ENCODE results near the gene USP15. TPM values are rescaled to one million over a fixed set of nuclear protein-coding genes. Genes with fewer than 3 reads are reported as not detected.

The USP15 gene
- total RNA-seq, 1 experiment from 2014 or later = 25.8 TPM

DNA sequence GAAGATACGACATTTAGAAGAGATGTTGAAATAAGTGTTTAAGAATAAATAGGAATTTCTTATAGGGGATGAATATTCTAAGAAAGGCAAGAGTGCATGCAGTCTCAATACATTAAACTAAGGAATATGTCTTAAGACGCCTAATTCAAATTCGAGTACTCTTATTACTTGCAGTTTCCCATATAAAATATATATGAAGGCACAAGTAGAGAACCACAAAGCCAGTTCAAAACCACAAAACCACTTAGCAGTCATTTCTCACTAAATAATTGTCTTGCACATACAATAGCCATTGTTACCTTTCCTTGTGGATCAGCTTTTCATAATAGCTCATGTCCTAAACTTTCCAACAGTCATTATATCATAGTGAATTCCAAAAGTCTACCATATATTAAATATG is 115.4 kb downstream of the USP15 start:
- BruUV-seq (replicated peaks) = no TSS peak
- Histone ChIP-seq H3K36me3 (ENCODE audit: low read depth) (no peaks in the 10 kb centered on the region), H3K4me1 (replicated peaks; ENCODE audit: insufficient read depth) (no peaks in the 10 kb centered on the region), H3K9me3 (ENCODE audit: insufficient read depth, low read depth) (no peaks in the 10 kb centered on the region), H3K9me2 (ENCODE audit: insufficient read depth) (no peaks in the 10 kb centered on the region), H3K27ac (no peak overlapping the region), H3K4me3 (no peak overlapping the region), H3K79me2 (ENCODE audit: low read depth) (no peaks in the 10 kb centered on the region), H3F3A (ENCODE audit: insufficient read depth, low read depth) (no peaks in the 10 kb centered on the region), H3K27me3 (ENCODE audit: insufficient read depth, low read depth) (no peaks in the 10 kb centered on the region), H3K4me2 (no peak overlapping the region), H4K20me1 (ENCODE audit: insufficient read depth) (0 out of 2 replicates have a peak, but pooled peaks cover 4% of the 10 kb centered on the region), H2AFZ (no peak overlapping the region)
- intact Hi-C loops (cut with micrococcal nuclease; ENCODE audit: unreplicated experiment) = no loop called here
- POLR2A ChIA-PET (ENCODE audit: unreplicated experiment) = no interaction called here
- TF ChIP-seq, protein P1, sequence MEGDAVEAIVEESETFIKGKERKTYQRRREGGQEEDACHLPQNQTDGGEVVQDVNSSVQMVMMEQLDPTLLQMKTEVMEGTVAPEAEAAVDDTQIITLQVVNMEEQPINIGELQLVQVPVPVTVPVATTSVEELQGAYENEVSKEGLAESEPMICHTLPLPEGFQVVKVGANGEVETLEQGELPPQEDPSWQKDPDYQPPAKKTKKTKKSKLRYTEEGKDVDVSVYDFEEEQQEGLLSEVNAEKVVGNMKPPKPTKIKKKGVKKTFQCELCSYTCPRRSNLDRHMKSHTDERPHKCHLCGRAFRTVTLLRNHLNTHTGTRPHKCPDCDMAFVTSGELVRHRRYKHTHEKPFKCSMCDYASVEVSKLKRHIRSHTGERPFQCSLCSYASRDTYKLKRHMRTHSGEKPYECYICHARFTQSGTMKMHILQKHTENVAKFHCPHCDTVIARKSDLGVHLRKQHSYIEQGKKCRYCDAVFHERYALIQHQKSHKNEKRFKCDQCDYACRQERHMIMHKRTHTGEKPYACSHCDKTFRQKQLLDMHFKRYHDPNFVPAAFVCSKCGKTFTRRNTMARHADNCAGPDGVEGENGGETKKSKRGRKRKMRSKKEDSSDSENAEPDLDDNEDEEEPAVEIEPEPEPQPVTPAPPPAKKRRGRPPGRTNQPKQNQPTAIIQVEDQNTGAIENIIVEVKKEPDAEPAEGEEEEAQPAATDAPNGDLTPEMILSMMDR (conservative IDR thresholded peaks at IDR 0.05) = no peak
- no peak for TF ChIP-seq EZH2 (IDR thresholded peaks at IDR 0.05; ENCODE audit: low read depth)
- CTCF ChIA-PET = no interaction called here
- DNase-seq = no peak

DNA sequence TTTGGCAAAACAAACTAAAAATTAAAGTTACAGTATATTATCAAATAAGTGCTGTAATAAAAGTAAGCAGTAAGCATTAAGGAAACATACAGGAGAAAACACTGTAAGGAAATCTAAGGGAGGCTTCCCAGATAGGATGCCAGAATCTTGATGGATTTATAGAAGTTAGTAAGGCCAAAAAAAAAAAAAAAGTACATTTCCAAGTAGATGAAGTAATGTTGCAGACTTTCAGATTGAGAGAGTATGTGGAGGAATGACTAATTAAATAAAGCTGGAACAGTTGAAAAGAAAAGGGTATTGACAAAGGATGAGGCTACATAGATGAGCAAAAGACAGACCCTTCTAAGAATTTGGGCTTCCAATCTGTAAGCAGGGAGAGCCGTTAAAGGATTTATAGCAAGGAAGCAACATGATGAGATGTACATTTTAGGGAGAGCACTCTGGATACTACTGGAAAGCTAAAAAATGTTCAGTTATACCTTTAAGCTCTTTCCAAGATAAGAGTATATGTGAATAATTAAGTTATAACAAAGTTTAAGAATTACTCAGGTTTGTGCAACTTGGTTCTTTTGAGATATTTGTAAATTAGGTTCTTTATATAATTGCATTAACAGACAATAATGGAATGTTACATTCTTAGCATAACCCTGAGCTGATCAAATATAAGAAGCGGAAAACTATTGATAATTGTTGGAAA is 119.0 kb downstream of the USP15 start:
- Histone ChIP-seq H3K4me1 (replicated peaks; ENCODE audit: insufficient read depth) (no peaks in the 10 kb centered on the region), H3K79me2 (ENCODE audit: low read depth) (no peaks in the 10 kb centered on the region), H3K27ac (no peak overlapping the region), H4K20me1 (ENCODE audit: insufficient read depth) (0 out of 2 replicates have a peak, but pooled peaks cover 4% of the 10 kb centered on the region), H3K4me2 (no peak overlapping the region), H3K27me3 (ENCODE audit: insufficient read depth, low read depth) (no peaks in the 10 kb centered on the region), H3F3A (ENCODE audit: insufficient read depth, low read depth) (no peaks in the 10 kb centered on the region), H3K9me2 (ENCODE audit: insufficient read depth) (no peaks in the 10 kb centered on the region), H3K4me3 (no peak overlapping the region), H3K36me3 (ENCODE audit: low read depth) (no peaks in the 10 kb centered on the region), H3K9me3 (ENCODE audit: insufficient read depth, low read depth) (no peaks in the 10 kb centered on the region), H2AFZ (no peak overlapping the region)
- CTCF ChIA-PET = interaction anchor here (0.7 kb wide), 1 partner anchor 319 kb away, joined by 3 read pairs; no protein-coding TSS in a partner anchor
- intact Hi-C loops (cut with micrococcal nuclease; ENCODE audit: unreplicated experiment) = no loop called here
- no peak for TF ChIP-seq EZH2 (IDR thresholded peaks at IDR 0.05; ENCODE audit: low read depth)
- TF ChIP-seq, protein P1 (conservative IDR thresholded peaks at IDR 0.05) = no peak
- POLR2A ChIA-PET (ENCODE audit: unreplicated experiment) = interaction anchor here (0.6 kb wide), 1 partner anchor 37 kb away, joined by 3 read pairs; no protein-coding TSS in a partner anchor
- BruUV-seq (replicated peaks) = no TSS peak
- no peak for DNase-seq

DNA sequence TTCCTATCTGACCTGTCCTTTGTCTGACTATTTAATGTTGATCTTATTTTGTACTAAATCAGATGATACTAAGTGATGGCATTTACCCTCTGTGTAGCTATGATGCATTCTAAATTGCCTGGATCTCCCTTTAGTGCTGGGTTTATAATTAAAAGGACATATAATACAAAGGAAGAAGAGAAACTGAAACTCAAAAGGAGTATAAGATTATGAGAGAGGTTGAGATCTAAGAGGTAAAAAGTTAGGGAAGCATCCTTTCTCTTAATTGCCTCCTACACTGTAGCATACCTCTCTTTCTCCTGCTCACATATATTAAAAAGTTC is 119.5 kb downstream of the USP15 start:
- Histone ChIP-seq H3K4me1 (replicated peaks; ENCODE audit: insufficient read depth) (no peaks in the 10 kb centered on the region), H3K9me3 (ENCODE audit: insufficient read depth, low read depth) (no peaks in the 10 kb centered on the region), H4K20me1 (ENCODE audit: insufficient read depth) (0 out of 2 replicates have a peak, but pooled peaks cover 4% of the 10 kb centered on the region), H2AFZ (no peak overlapping the region), H3K4me3 (no peak overlapping the region), H3K9me2 (ENCODE audit: insufficient read depth) (no peaks in the 10 kb centered on the region), H3F3A (ENCODE audit: insufficient read depth, low read depth) (no peaks in the 10 kb centered on the region), H3K27me3 (ENCODE audit: insufficient read depth, low read depth) (no peaks in the 10 kb centered on the region), H3K27ac (no peak overlapping the region), H3K4me2 (no peak overlapping the region), H3K36me3 (ENCODE audit: low read depth) (peaks cover under 1% of the 10 kb centered on the region; the same call in 1 of the 2 replicates), H3K79me2 (ENCODE audit: low read depth) (no peaks in the 10 kb centered on the region)
- ChIA-PET POLR2A (ENCODE audit: unreplicated experiment) (no interaction called here), CTCF (interaction anchor here (0.7 kb wide), 1 partner anchor 319 kb away, joined by 3 read pairs; no protein-coding TSS in a partner anchor)
- TF ChIP-seq, protein P1 (conservative IDR thresholded peaks at IDR 0.05) = no peak
- TF ChIP-seq EZH2 (IDR thresholded peaks at IDR 0.05; ENCODE audit: low read depth) = no peak
- no peak for DNase-seq
- BruUV-seq (replicated peaks) = no TSS peak
- intact Hi-C loops (cut with micrococcal nuclease; ENCODE audit: unreplicated experiment) = no loop called here

All from PC-9 (cell line).